CD4-positive, alpha-beta T cell treated with Interleukin-6 for 4 hours (primary cell): ENCODE data around the gene HPF1.

Source experiments
- DNase-seq: peaks from one replicate; pipeline ENCODE4 v3.0.0-alpha.2; 2020; ENCODE audit warnings: mixed read lengths

Gene HPF1

GRCh38 chr4:169730564-169730963 lies 27.2 kb downstream of the HPF1 start:
- DNase-seq = no peak

GRCh38 chr4:169727616-169728015 lies 30.1 kb downstream of the HPF1 start:
- DNase-seq = no peak

- no peak for DNase-seq
Measured at GRCh38 chr4:169724260-169724659, 33.5 kb downstream of the HPF1 start.

GRCh38 chr4:169723207-169723965 lies 34.4 kb downstream of the HPF1 start:
- peak; percentile 14 for DNase-seq

GRCh38 chr4:169720529-169720928 lies 37.2 kb downstream of the HPF1 start:
- DNase-seq = no peak

- no peak for DNase-seq
Measured at GRCh38 chr4:169716677-169717076, 41.1 kb downstream of the HPF1 start.

GRCh38 chr4:169715826-169716225 lies 41.9 kb downstream of the HPF1 start:
- DNase-seq = no peak

GRCh38 chr4:169707958-169708643 lies 49.6 kb downstream of the HPF1 start:
- no peak for DNase-seq

GRCh38 chr4:169698331-169698730 lies 59.4 kb downstream of the HPF1 start:
- no peak for DNase-seq

GRCh38 chr4:169690787-169691186 lies 67.0 kb downstream of the HPF1 start:
- DNase-seq = no peak

- DNase-seq = no peak
Measured at GRCh38 chr4:169689681-169690080, 68.1 kb downstream of the HPF1 start.

GRCh38 chr4:169682372-169683047 lies 75.2 kb downstream of the HPF1 start:
- DNase-seq = no peak
